IgD-negative memory B cell (primary cell): ENCODE data around the gene CPA4. TPM values are rescaled to one million over a fixed set of nuclear protein-coding genes. Genes with fewer than 3 reads are reported as not detected.
"Not testable (repeated sequence)": the region's sequence is repeated elsewhere in the genome, so short reads cannot be mapped to it uniquely, and the experiment has no call there.

Source experiments
- H3K27ac Mint-ChIP-seq, 3 donors: one replicate each; pipeline ENCODE4 v1.8.0; 2020 to 2022; ENCODE audit warnings: mild to moderate bottlenecking in 3 of 3, mixed read lengths in 3 of 3, moderate library complexity in 1 of 3
- H3K27me3 Mint-ChIP-seq: one replicate; pipeline ENCODE4 v1.8.0; 2021; ENCODE audit warnings: mixed read lengths
- H3K36me3 Mint-ChIP-seq: one replicate; pipeline ENCODE4 v1.8.0; 2020; ENCODE audit warnings: mild to moderate bottlenecking, mixed read lengths
- H3K4me1 Mint-ChIP-seq, 3 donors: one replicate each; pipeline ENCODE4 v1.8.0; 2020 to 2022; ENCODE audit warnings: mixed read lengths in 3 of 3, mild to moderate bottlenecking in 1 of 3
- H3K4me3 Mint-ChIP-seq, 4 donors: one replicate each; pipeline ENCODE4 v1.8.0; 2020 to 2022; ENCODE audit warnings: mild to moderate bottlenecking in 4 of 4, mixed read lengths in 4 of 4, moderate library complexity in 3 of 4
- H3K9me3 Mint-ChIP-seq, 3 donors: one replicate each; pipeline ENCODE4 v1.8.0; 2020 to 2021; ENCODE audit warnings: mixed read lengths in 3 of 3, mild to moderate bottlenecking in 1 of 3
- polyA plus RNA-seq: library from polyadenylated mRNA; unstranded; fragments of 300-500 nt; fragmentation: Illumina TruSeq; gene quantifications from one replicate; pipeline ENCODE4 v1.2.3, GENCODE V29; 2021

CPA4 gene, protein sequence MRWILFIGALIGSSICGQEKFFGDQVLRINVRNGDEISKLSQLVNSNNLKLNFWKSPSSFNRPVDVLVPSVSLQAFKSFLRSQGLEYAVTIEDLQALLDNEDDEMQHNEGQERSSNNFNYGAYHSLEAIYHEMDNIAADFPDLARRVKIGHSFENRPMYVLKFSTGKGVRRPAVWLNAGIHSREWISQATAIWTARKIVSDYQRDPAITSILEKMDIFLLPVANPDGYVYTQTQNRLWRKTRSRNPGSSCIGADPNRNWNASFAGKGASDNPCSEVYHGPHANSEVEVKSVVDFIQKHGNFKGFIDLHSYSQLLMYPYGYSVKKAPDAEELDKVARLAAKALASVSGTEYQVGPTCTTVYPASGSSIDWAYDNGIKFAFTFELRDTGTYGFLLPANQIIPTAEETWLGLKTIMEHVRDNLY
- not detected for polyA plus RNA-seq

DNA sequence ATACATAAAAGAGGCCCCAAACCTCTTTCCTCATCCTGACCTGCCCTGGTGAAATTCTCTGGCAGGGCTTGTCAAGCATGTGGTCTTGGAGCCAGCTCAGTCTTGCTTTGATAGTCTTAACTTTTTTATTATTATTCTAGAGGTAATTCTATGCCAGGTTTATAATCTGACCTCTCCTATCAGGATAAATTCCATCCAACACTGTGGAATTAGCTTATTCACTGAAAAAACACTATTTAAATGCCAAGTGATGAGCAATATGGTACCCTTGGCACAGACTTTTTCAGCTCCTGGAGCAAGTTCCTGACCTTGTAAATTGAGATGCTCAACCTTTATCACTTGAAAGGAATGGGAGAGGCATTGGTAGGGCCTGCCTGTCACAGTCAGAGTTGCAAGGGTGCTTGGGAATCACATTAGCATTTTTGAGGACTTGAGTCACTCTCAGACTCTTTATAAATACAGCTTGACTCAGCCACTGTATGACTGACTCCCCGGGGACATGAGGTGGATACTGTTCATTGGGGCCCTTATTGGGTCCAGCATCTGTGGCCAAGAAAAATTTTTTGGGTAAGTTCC is at the start of gene CPA4:
Gene CPA4, plus strand, starts transcription at position 480 of the 576 bp plus-strand sequence. Its CDS starts 20 bp downstream, at position 500.
- no peak within 1 kb of the TSS for H3K27ac Mint-ChIP-seq
- H3K4me3 Mint-ChIP-seq = peak within 1 kb of the TSS in 1 of 4 donors; percentile 7
- H3K9me3 Mint-ChIP-seq = no peaks in the 10 kb centered on the region
- peaks cover 1% of the 10 kb centered on the region for H3K27me3 Mint-ChIP-seq
- H3K4me1 Mint-ChIP-seq = peaks cover 0 to 7% (median 4%) of the 10 kb centered on the region in 3 donors
- no peaks in the 10 kb centered on the region for H3K36me3 Mint-ChIP-seq

GRCh38 chr7:130243486-130243885 is 49.5 kb upstream of the CPA4 start:
- not testable (repeated sequence) for H3K36me3 Mint-ChIP-seq, H3K27ac Mint-ChIP-seq, H3K4me3 Mint-ChIP-seq, H3K27me3 Mint-ChIP-seq
- peaks cover 4 to 11% (median 10%) of the 10 kb centered on the region in 3 donors for H3K4me1 Mint-ChIP-seq
- H3K9me3 Mint-ChIP-seq = peaks cover 0 to 18% (median 7%) of the 10 kb centered on the region in 3 donors

DNA sequence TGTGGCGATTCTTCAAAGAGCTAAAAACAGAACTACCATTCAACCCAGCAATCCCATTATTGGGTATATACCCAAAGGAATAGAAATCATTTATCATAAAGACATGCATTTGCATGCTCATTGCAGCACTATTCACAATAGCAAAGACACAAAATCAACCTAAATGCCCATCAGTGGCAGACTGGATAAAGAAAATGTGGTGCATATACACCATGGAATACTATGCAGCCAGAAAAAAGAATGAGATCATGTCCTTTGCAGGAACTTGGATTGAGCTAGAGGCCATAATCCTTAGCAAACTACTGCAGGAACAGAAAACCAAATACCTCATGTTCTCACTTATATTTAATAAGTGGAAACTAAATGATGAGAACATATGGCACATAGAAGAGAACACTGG is 46.5 kb upstream of the CPA4 start:
- H3K4me3 Mint-ChIP-seq = not testable (repeated sequence)

GRCh38 chr7:130248842-130249241 is 44.1 kb upstream of the CPA4 start:
- H3K36me3 Mint-ChIP-seq, H3K4me1 Mint-ChIP-seq, H3K27ac Mint-ChIP-seq, H3K27me3 Mint-ChIP-seq: not testable (repeated sequence)
- Mint-ChIP-seq H3K4me3 (peak overlapping the region in 1 of 4 donors; percentile 10), H3K9me3 (peaks cover 2 to 29% (median 7%) of the 10 kb centered on the region in 3 donors)

More for the DNA sequence above, 46.5 kb upstream of the CPA4 start:
- Mint-ChIP-seq H3K9me3 (peaks cover 0 to 22% (median 7%) of the 10 kb centered on the region in 3 donors), H3K4me1 (peaks cover 4 to 11% (median 10%) of the 10 kb centered on the region in 3 donors)
- not testable (repeated sequence) for H3K27ac Mint-ChIP-seq, H3K36me3 Mint-ChIP-seq, H3K27me3 Mint-ChIP-seq

- H3K27ac Mint-ChIP-seq, H3K36me3 Mint-ChIP-seq, H3K4me1 Mint-ChIP-seq, H3K27me3 Mint-ChIP-seq: not testable (repeated sequence)
- Mint-ChIP-seq H3K9me3 (peaks cover 2 to 29% (median 7%) of the 10 kb centered on the region in 3 donors), H3K4me3 (peak overlapping the region in 1 of 4 donors; percentile 15)
Observed at GRCh38 chr7:130249626-130250025, 43.3 kb upstream of the CPA4 start.

- Mint-ChIP-seq H3K36me3 (peaks cover 9% of the 10 kb centered on the region), H3K27me3 (peaks cover 5% of the 10 kb centered on the region), H3K27ac (no peak overlapping the region), H3K9me3 (peaks cover 2 to 18% (median 9%) of the 10 kb centered on the region in 3 donors), H3K4me3 (peak overlapping the region in 1 of 4 donors; percentile 68), H3K4me1 (no peaks in the 10 kb centered on the region)
Observed at GRCh38 chr7:130254555-130254954, 38.4 kb upstream of the CPA4 start.

DNA sequence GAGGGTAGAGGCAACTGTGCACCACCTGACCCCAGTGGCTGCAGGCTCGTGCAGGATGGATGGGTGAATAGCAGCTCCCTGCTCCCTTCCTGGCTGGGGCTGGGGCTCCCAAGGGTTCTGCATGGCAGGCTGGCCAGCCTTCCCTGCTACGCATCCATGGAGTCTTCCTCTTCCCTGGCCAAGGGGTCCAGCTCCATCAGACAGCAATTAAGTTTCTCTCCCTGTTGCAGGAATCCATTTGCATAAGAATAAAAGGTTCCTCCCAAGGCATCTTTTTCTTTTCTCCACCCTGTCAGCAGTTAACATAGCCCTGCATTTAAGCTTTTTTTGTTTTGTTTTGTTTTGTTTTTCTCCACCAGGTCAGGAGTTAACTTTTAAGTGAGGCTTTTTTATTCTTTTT is 36.3 kb upstream of the CPA4 start:
- Mint-ChIP-seq H3K4me3 (no peak overlapping the region), H3K9me3 (peaks cover 2 to 16% (median 12%) of the 10 kb centered on the region in 3 donors), H3K27me3 (peaks cover 5% of the 10 kb centered on the region), H3K4me1 (no peaks in the 10 kb centered on the region), H3K36me3 (peaks cover 11% of the 10 kb centered on the region), H3K27ac (no peak overlapping the region)

DNA sequence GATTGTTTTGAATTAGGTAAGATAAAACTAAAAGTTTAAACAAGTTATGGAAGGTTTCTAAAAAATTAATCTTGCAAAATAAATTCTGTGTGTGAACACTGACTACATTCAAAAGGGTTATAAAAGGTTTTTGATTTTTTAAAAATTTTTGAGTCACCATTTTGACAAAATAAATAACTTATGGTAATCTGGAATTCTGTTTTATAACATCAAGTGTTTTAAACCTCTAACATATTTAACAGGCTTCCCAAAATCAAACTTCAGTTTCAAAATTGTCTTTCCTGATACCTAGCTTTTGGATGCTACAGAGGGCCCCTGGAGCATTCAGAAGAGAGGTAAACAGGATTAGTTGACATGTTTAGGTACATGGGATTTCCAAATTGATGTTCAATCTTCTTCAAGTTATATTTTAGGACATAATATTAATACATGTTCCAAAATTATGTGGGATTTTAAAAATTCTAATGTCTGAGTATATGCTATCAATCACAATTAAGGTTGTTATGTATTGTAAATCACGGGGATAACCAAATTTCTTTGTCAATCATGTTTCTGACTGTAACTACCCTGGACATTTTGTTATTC is 34.4 kb upstream of the CPA4 start:
- no peak overlapping the region for H3K4me3 Mint-ChIP-seq
- H3K4me1 Mint-ChIP-seq = no peaks in the 10 kb centered on the region
- H3K36me3 Mint-ChIP-seq = peaks cover 7% of the 10 kb centered on the region
- H3K27ac Mint-ChIP-seq = no peak overlapping the region
- peaks cover 4% of the 10 kb centered on the region for H3K27me3 Mint-ChIP-seq
- H3K9me3 Mint-ChIP-seq = peaks cover 1 to 12% (median 10%) of the 10 kb centered on the region in 3 donors

- Mint-ChIP-seq H3K9me3 (peaks cover 0 to 12% (median 5%) of the 10 kb centered on the region in 3 donors), H3K4me3 (no peak overlapping the region), H3K27ac (no peak overlapping the region), H3K36me3 (peaks cover 3% of the 10 kb centered on the region), H3K27me3 (peaks cover 2% of the 10 kb centered on the region), H3K4me1 (no peaks in the 10 kb centered on the region)
Observed at GRCh38 chr7:130262448-130262847, 30.5 kb upstream of the CPA4 start.

GRCh38 chr7:130263130-130263529 is 29.8 kb upstream of the CPA4 start:
- Mint-ChIP-seq H3K36me3 (peaks cover 3% of the 10 kb centered on the region), H3K4me3 (no peak overlapping the region), H3K4me1 (no peaks in the 10 kb centered on the region), H3K27ac (no peak overlapping the region), H3K9me3 (peaks cover 0 to 10% (median 4%) of the 10 kb centered on the region in 3 donors), H3K27me3 (peaks cover 6% of the 10 kb centered on the region)

- no peaks in the 10 kb centered on the region for H3K4me1 Mint-ChIP-seq
- peaks cover 0 to 2% (median 0%) of the 10 kb centered on the region in 3 donors for H3K9me3 Mint-ChIP-seq
- no peak within 1 kb of the TSS for H3K4me3 Mint-ChIP-seq
- peaks cover 10% of the 10 kb centered on the region for H3K27me3 Mint-ChIP-seq
- no peak within 1 kb of the TSS for H3K27ac Mint-ChIP-seq
- peaks cover 3% of the 10 kb centered on the region for H3K36me3 Mint-ChIP-seq
Observed at GRCh38 chr7:130266258-130266960, 26.6 kb upstream of the CPA4 start, which contains the start of gene CPA2. Gene CPA2 (plus strand): TSS chr7:130266863. CDS start chr7:130266882, 19 bp downstream.

- peaks cover 0 to 2% (median 0%) of the 10 kb centered on the region in 3 donors for H3K9me3 Mint-ChIP-seq
- no peak overlapping the region for H3K4me3 Mint-ChIP-seq
- H3K27me3 Mint-ChIP-seq = peaks cover 10% of the 10 kb centered on the region
- peaks cover 3% of the 10 kb centered on the region for H3K36me3 Mint-ChIP-seq
- no peak overlapping the region for H3K27ac Mint-ChIP-seq
- H3K4me1 Mint-ChIP-seq = peaks cover 0 to 3% (median 0%) of the 10 kb centered on the region in 3 donors
Observed at GRCh38 chr7:130266961-130267321, 26.0 kb upstream of the CPA4 start.

- Mint-ChIP-seq H3K4me3 (no peak overlapping the region), H3K36me3 (peaks cover 3% of the 10 kb centered on the region), H3K4me1 (peaks cover 0 to 3% (median 0%) of the 10 kb centered on the region in 3 donors), H3K9me3 (peaks cover 0 to 2% (median 0%) of the 10 kb centered on the region in 3 donors), H3K27me3 (peaks cover 17% of the 10 kb centered on the region), H3K27ac (no peak overlapping the region)
Observed at GRCh38 chr7:130268463-130269317, 24.3 kb upstream of the CPA4 start.

DNA sequence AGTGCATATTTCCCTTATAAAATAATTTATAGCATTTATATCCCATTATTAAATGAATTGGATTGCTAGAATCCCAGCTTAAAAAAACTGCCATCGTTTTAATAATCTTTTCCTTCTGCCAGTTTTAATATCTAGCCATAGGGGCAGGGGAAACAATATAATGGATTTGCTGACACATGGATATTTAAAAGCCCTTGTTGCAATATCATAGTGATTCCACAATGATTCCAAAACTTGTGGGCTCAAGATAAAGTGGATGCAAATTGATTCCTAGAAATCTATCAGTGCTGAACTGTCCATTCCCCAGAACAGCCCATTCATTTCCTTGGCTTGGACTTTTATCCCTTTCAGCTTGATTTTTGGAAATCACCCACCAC is 23.7 kb upstream of the CPA4 start:
- Mint-ChIP-seq H3K4me1 (peaks cover 0 to 3% (median 0%) of the 10 kb centered on the region in 3 donors), H3K9me3 (no peaks in the 10 kb centered on the region), H3K4me3 (no peak overlapping the region), H3K27me3 (peaks cover 17% of the 10 kb centered on the region), H3K36me3 (peaks cover 3% of the 10 kb centered on the region), H3K27ac (no peak overlapping the region)
